Measurements from ENCODE around the gene TRMT11. TPM values are rescaled to one million over a fixed set of nuclear protein-coding genes. Genes with fewer than 3 reads are reported as not detected.

Gene TRMT11
- total and polyA plus RNA-seq, 2 of the 8 experiments (the other 6 are each of a cell fraction or from before 2014, with no cell fraction given): 19.7 to 32.4 TPM

DNA sequence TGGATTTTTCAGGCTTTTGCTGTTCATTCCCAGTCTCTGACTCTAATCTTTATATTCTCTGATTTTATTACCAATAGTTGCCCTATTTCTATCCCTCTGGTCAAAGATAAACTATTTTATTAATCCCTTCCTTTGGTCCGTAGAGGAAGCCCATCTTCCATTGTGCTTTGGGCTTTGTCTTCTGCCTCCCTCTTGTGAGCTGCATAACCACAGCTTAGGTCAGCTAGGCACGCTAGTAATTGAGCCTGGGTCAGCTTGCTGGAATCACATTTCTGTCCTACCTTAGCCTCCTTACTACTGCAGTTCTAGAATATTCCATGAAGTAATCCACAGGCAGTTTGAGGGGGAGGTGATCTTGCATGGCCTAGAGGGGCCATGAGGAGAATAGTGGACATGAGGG is 49.4 kb downstream of the TRMT11 start (continued):
- TF ChIP-seq, protein P1, sequence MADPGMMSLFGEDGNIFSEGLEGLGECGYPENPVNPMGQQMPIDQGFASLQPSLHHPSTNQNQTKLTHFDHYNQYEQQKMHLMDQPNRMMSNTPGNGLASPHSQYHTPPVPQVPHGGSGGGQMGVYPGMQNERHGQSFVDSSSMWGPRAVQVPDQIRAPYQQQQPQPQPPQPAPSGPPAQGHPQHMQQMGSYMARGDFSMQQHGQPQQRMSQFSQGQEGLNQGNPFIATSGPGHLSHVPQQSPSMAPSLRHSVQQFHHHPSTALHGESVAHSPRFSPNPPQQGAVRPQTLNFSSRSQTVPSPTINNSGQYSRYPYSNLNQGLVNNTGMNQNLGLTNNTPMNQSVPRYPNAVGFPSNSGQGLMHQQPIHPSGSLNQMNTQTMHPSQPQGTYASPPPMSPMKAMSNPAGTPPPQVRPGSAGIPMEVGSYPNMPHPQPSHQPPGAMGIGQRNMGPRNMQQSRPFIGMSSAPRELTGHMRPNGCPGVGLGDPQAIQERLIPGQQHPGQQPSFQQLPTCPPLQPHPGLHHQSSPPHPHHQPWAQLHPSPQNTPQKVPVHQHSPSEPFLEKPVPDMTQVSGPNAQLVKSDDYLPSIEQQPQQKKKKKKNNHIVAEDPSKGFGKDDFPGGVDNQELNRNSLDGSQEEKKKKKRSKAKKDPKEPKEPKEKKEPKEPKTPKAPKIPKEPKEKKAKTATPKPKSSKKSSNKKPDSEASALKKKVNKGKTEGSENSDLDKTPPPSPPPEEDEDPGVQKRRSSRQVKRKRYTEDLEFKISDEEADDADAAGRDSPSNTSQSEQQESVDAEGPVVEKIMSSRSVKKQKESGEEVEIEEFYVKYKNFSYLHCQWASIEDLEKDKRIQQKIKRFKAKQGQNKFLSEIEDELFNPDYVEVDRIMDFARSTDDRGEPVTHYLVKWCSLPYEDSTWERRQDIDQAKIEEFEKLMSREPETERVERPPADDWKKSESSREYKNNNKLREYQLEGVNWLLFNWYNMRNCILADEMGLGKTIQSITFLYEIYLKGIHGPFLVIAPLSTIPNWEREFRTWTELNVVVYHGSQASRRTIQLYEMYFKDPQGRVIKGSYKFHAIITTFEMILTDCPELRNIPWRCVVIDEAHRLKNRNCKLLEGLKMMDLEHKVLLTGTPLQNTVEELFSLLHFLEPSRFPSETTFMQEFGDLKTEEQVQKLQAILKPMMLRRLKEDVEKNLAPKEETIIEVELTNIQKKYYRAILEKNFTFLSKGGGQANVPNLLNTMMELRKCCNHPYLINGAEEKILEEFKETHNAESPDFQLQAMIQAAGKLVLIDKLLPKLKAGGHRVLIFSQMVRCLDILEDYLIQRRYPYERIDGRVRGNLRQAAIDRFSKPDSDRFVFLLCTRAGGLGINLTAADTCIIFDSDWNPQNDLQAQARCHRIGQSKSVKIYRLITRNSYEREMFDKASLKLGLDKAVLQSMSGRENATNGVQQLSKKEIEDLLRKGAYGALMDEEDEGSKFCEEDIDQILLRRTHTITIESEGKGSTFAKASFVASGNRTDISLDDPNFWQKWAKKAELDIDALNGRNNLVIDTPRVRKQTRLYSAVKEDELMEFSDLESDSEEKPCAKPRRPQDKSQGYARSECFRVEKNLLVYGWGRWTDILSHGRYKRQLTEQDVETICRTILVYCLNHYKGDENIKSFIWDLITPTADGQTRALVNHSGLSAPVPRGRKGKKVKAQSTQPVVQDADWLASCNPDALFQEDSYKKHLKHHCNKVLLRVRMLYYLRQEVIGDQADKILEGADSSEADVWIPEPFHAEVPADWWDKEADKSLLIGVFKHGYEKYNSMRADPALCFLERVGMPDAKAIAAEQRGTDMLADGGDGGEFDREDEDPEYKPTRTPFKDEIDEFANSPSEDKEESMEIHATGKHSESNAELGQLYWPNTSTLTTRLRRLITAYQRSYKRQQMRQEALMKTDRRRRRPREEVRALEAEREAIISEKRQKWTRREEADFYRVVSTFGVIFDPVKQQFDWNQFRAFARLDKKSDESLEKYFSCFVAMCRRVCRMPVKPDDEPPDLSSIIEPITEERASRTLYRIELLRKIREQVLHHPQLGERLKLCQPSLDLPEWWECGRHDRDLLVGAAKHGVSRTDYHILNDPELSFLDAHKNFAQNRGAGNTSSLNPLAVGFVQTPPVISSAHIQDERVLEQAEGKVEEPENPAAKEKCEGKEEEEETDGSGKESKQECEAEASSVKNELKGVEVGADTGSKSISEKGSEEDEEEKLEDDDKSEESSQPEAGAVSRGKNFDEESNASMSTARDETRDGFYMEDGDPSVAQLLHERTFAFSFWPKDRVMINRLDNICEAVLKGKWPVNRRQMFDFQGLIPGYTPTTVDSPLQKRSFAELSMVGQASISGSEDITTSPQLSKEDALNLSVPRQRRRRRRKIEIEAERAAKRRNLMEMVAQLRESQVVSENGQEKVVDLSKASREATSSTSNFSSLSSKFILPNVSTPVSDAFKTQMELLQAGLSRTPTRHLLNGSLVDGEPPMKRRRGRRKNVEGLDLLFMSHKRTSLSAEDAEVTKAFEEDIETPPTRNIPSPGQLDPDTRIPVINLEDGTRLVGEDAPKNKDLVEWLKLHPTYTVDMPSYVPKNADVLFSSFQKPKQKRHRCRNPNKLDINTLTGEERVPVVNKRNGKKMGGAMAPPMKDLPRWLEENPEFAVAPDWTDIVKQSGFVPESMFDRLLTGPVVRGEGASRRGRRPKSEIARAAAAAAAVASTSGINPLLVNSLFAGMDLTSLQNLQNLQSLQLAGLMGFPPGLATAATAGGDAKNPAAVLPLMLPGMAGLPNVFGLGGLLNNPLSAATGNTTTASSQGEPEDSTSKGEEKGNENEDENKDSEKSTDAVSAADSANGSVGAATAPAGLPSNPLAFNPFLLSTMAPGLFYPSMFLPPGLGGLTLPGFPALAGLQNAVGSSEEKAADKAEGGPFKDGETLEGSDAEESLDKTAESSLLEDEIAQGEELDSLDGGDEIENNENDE (IDR thresholded peaks at IDR 0.05; ENCODE audit: insufficient replicate concordance, low read length): no peak
- no peak for TF ChIP-seq KDM1A (IDR thresholded peaks at IDR 0.05; ENCODE audit: borderline replicate concordance, low read length)
- no peak for TF ChIP-seq SP2 (IDR thresholded peaks at IDR 0.05; ENCODE audit: low read length)
- TF ChIP-seq POU5F1 (IDR thresholded peaks at IDR 0.05; ENCODE audit: low read depth, low read length): no peak
- TF ChIP-seq, protein P2, sequence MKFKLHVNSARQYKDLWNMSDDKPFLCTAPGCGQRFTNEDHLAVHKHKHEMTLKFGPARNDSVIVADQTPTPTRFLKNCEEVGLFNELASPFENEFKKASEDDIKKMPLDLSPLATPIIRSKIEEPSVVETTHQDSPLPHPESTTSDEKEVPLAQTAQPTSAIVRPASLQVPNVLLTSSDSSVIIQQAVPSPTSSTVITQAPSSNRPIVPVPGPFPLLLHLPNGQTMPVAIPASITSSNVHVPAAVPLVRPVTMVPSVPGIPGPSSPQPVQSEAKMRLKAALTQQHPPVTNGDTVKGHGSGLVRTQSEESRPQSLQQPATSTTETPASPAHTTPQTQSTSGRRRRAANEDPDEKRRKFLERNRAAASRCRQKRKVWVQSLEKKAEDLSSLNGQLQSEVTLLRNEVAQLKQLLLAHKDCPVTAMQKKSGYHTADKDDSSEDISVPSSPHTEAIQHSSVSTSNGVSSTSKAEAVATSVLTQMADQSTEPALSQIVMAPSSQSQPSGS (IDR thresholded peaks at IDR 0.05; ENCODE audit: low read length): no peak
